CD4-positive, alpha-beta T cell treated with Interleukin-6 at 100 ng/mL for 8 hours (primary cell): Measurements from ENCODE around the gene RNF111.
"Not testable (repeated sequence)": the region's sequence is repeated elsewhere in the genome, so short reads cannot be mapped to it uniquely, and the experiment has no call there.

Experiments
- DNase-seq: peaks from one replicate; pipeline ENCODE4 v3.0.0-alpha.2; 2020; ENCODE audit warnings: mixed read lengths, low spot score

Gene RNF111

GRCh38 chr15:59133929-59134427 is 146.5 kb downstream of the RNF111 start:
- DNase-seq: no peak

GRCh38 chr15:59137566-59137965 is 150.1 kb downstream of the RNF111 start:
- no peak for DNase-seq

GRCh38 chr15:59138243-59138642 is 150.8 kb downstream of the RNF111 start:
- peak; percentile 43 for DNase-seq

GRCh38 chr15:59140422-59141226 is 153.2 kb downstream of the RNF111 start:
- no peak for DNase-seq

GRCh38 chr15:59143281-59143680 is 155.8 kb downstream of the RNF111 start:
- no peak for DNase-seq

- not testable (repeated sequence) for DNase-seq
These were observed 157.1 kb downstream of the RNF111 start for GRCh38 chr15:59144594-59144993.
